Neural crest cell (in vitro differentiated cells): ENCODE results near the gene MRFAP1. TPM values are rescaled to one million over a fixed set of nuclear protein-coding genes. Genes with fewer than 3 reads are reported as not detected.

Experiments used
- DNase-seq: peaks from one replicate; pipeline ENCODE4 v3.0.0; 2021; ENCODE audit warnings: low read depth, mixed read lengths, low spot score
- H3K27ac Mint-ChIP-seq: one replicate; pipeline ENCODE4 v1.8.0; 2021; ENCODE audit warnings: mild to moderate bottlenecking, mixed read lengths; ENCODE audit not compliant: unreplicated experiment
- H3K27me3 Mint-ChIP-seq: 2 replicates; pipeline ENCODE4 v1.8.0; 2021; ENCODE audit warnings: low read depth, mild to moderate bottlenecking, mixed read lengths
- H3K36me3 Mint-ChIP-seq: 2 replicates; pipeline ENCODE4 v1.8.0; 2021; ENCODE audit warnings: low read depth, mild to moderate bottlenecking, mixed read lengths
- H3K4me1 Mint-ChIP-seq: 2 replicates; pipeline ENCODE4 v1.8.0; 2021; ENCODE audit warnings: mixed read lengths
- H3K4me3 Mint-ChIP-seq: one replicate; pipeline ENCODE4 v1.8.0; 2021; ENCODE audit warnings: mild to moderate bottlenecking, mixed read lengths
- H3K9me3 Mint-ChIP-seq: 2 replicates; pipeline ENCODE4 v1.8.0; 2021; ENCODE audit warnings: mixed read lengths
- total RNA-seq: library from RNA; stranded (reverse); gene quantifications from 2 replicates; pipeline ENCODE4 v1.2.1, GENCODE V29; 2021
- TF ChIP-seq, protein P1 (sequence below): fragments of 200-600 bp; sonication (generic); conservative IDR thresholded peaks from 2 replicates; pipeline ENCODE4 v1.5.0; 2021; ENCODE audit warnings: antibody characterized with exemption, mild to moderate bottlenecking

MRFAP1 gene
- total RNA-seq, 1 donor from 2014 or later, result 317 TPM

DNA sequence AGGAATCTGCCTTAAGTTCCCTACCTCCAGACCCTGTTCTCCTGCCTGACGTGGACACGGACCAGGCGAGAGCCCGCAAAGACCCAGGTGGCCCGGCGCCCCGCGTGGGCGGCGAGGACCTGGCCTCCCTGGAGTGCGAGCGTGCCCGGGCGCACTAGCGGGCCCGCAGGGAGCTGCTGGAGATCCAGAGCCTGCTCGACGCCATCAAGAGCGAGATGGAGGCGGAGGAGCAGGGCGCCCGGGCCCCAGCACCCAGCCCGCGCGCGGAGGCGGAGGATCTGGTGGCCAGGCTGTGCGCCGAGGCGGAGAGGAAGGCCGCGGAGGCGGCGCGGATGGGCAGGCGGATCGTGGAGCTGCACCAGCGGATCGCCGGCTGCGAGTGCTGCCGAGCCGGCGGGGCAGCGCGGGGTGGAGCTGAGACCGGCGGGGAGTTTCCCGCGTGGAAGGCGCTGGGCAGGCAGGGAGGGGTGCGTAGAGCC lies 18.2 kb downstream of the MRFAP1 start:
- no peak overlapping the region for H3K4me3 Mint-ChIP-seq

DNA sequence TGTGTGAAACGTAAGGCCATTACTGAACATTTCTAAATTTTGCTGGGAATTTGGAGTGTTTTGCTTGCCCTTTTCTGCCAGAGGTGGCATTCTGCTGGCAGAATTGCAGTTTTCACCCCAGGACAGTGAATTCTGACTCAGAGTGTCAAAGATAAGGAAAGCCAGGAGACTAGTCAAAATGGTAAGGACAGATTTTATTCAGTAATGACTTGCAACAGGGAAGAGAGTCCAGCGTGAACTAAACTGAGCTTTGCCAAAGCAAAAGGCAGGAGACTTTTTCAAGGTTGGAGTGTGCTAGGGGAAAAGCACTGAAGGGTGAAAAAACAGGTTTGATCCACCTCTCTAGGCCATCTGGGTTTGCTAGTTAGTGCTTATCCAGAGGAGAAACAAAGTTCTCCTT lies 19.4 kb downstream of the MRFAP1 start:
- Mint-ChIP-seq H3K4me3 (no peak overlapping the region), H3K9me3 (no peaks in the 10 kb centered on the region), H3K36me3 (no peaks in the 10 kb centered on the region), H3K27me3 (peaks cover 17% of the 10 kb centered on the region), H3K4me1 (no peaks in the 10 kb centered on the region), H3K27ac (peak overlapping the region; percentile 36)
- TF ChIP-seq, protein P1, sequence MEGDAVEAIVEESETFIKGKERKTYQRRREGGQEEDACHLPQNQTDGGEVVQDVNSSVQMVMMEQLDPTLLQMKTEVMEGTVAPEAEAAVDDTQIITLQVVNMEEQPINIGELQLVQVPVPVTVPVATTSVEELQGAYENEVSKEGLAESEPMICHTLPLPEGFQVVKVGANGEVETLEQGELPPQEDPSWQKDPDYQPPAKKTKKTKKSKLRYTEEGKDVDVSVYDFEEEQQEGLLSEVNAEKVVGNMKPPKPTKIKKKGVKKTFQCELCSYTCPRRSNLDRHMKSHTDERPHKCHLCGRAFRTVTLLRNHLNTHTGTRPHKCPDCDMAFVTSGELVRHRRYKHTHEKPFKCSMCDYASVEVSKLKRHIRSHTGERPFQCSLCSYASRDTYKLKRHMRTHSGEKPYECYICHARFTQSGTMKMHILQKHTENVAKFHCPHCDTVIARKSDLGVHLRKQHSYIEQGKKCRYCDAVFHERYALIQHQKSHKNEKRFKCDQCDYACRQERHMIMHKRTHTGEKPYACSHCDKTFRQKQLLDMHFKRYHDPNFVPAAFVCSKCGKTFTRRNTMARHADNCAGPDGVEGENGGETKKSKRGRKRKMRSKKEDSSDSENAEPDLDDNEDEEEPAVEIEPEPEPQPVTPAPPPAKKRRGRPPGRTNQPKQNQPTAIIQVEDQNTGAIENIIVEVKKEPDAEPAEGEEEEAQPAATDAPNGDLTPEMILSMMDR, result no peak
- DNase-seq, result no peak

More for the DNA sequence above, 18.2 kb downstream of the MRFAP1 start:
- Mint-ChIP-seq H3K4me1 (no peaks in the 10 kb centered on the region), H3K9me3 (no peaks in the 10 kb centered on the region), H3K27me3 (peaks cover 17% of the 10 kb centered on the region), H3K27ac (no peak overlapping the region), H3K36me3 (no peaks in the 10 kb centered on the region)
- no peak for DNase-seq
- TF ChIP-seq, protein P1, result no peak

DNA sequence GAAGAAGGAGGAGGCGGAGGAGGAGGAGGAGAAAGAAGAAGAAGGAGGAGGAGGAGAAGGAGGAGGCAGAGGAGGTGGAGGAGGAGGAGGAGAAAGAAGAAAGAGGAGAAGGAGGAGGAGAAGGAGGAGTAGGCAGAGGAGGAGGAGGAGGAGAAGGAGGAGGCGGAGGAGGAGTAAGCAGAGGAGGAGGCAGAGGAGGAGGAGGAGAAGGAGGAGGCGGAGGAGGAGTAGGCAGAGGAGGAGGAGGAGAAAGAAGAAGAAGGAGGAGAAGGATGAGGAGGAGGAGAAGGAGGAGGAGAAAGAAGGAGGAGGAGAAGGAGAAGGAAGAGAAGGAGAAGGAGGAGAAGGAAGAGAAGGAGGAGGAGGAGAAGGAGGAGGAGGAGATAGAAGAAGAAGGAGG lies 19.9 kb downstream of the MRFAP1 start:
- no peaks in the 10 kb centered on the region for H3K9me3 Mint-ChIP-seq
- DNase-seq, result no peak
- H3K4me3 Mint-ChIP-seq, result no peak overlapping the region
- TF ChIP-seq, protein P1, result no peak
- H3K27me3 Mint-ChIP-seq, result peaks cover 17% of the 10 kb centered on the region
- no peak overlapping the region for H3K27ac Mint-ChIP-seq
- H3K4me1 Mint-ChIP-seq, result no peaks in the 10 kb centered on the region
- no peaks in the 10 kb centered on the region for H3K36me3 Mint-ChIP-seq

DNA sequence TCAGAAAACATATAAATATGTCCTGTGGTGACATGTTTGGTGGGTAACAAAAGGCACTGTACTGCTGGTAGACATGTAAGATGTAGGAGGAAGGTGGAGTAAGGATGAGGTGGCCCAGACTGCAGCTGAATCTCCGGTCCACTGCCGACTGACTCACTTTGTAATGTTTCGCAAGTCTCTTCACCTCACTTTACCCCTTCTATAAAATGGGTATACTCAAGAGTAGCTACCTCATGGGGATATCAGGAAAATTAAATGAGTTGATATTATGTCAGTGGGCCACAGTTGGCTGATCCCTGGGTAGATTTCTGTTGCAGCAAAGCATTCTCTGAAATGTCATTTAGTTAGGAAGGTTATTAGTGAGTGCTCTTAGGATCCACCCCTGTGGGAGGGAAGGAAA lies 22.1 kb downstream of the MRFAP1 start:
- H3K4me1 Mint-ChIP-seq, result no peaks in the 10 kb centered on the region
- TF ChIP-seq, protein P1, result no peak
- no peaks in the 10 kb centered on the region for H3K36me3 Mint-ChIP-seq
- H3K9me3 Mint-ChIP-seq, result no peaks in the 10 kb centered on the region
- DNase-seq, result no peak
- no peak overlapping the region for H3K4me3 Mint-ChIP-seq
- H3K27me3 Mint-ChIP-seq, result peaks cover 17% of the 10 kb centered on the region
- no peak overlapping the region for H3K27ac Mint-ChIP-seq

DNA sequence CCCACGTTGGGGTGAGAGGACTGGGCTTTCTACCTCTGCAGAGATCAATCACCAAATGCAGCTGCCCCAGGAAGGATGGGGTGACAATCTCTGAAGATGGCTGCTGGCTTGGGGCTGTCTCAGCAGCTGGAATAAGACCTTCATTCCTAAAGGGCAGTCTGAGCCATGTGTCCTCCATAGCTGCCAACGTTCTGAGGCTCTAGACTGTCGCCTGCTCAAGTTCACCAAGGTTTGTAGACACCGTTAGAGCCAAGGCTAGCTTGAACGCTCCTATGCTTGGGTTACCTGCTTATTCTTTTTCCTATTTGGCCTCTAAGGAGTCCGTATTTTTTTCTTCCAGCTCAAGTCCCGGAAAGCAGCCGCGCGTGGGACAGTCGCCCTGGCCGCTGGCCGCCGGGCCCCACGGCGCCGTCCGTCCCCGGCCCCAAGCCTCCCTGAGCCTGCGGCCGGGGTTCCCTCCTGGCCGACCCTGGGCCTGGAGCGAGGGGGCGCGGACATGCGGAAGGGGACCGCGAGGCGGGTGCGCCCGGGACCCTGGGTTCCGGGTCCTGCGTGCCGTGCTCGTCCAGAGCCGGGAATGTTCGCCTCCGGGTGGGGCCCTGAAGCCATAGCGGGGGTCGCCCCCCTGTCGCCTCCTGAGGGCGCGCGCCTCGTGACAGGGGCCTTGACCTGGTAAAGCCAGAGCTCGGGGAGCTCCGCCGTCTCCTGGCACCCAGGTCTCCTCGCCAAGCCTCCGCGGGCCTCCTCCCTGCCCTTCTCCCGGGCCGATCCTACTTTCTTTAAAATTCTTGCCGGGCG lies 23.3 kb downstream of the MRFAP1 start:
- Mint-ChIP-seq H3K36me3 (no peaks in the 10 kb centered on the region), H3K27ac (no peak overlapping the region), H3K4me3 (no peak overlapping the region), H3K9me3 (no peaks in the 10 kb centered on the region), H3K27me3 (peaks cover 17% of the 10 kb centered on the region), H3K4me1 (no peaks in the 10 kb centered on the region)
- TF ChIP-seq, protein P1, result no peak
- no peak for DNase-seq
